HepG2 (cell line): Measurements from ENCODE around the gene IL17RA.

Experiments used
- PTBP1 ChIP-seq: fragments of 200-400 bp; formaldehyde crosslinking; IDR thresholded peaks from 2 replicates; pipeline ENCODE4 v1.6.1; 2018; ENCODE audit warnings: low read length, low read depth; ENCODE audit not compliant: poor library complexity, severe bottlenecking
- TF ChIP-seq, protein P1 (sequence below): sonication (generic); formaldehyde crosslinking; IDR thresholded peaks from 2 replicates; pipeline ENCODE4 v1.4.0; 2020; ENCODE audit warnings: missing genetic modification reagents
- TF ChIP-seq, protein P2 (sequence below): sonication (generic); formaldehyde crosslinking; IDR thresholded peaks from 2 replicates; pipeline ENCODE4 v1.9.0; 2021; ENCODE audit warnings: missing genetic modification reagents, borderline replicate concordance
- TF ChIP-seq, protein P3 (sequence below): IDR thresholded peaks from 2 replicates; pipeline ENCODE4 v1.6.1; 2012; ENCODE audit warnings: low read depth, low read length, improper control_type of control experiment

DNA sequence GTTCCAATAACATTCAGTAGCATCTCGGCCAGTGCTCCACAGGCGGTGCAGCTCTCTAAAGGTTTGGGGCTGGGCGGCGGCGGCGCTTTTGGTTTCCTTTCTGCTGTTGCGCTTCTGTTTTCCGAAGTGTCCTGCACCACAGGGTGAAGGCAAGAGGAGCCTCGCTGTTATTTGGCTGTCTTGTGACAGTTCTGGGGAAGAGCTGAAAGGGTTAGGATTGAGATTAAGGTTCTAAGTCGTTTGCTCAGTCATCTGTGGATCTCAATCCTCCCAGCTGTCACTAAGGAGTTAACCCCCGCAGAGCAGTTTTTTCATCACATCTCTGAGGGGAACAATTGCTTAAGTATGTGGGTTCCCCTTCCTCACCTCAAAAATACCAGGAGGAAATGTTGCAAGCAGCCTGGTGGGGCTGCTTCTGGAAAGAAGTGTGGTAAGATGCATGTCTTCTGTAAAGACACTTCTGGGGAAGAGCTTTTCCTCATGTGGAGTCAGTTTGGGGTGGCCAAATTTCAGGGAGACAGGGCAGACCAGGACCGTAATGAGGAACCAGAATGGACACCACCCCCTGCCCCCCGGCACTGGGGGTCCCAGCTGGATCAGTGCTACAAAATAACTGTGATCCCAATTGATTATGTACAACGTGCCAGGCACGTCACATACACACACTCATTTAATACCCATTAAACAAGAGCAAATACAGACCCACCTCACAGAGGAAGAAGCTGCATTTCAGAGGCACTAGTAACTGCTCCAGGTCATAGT lies 22.2 kb downstream of the IL17RA start:
- TF ChIP-seq, protein P1, sequence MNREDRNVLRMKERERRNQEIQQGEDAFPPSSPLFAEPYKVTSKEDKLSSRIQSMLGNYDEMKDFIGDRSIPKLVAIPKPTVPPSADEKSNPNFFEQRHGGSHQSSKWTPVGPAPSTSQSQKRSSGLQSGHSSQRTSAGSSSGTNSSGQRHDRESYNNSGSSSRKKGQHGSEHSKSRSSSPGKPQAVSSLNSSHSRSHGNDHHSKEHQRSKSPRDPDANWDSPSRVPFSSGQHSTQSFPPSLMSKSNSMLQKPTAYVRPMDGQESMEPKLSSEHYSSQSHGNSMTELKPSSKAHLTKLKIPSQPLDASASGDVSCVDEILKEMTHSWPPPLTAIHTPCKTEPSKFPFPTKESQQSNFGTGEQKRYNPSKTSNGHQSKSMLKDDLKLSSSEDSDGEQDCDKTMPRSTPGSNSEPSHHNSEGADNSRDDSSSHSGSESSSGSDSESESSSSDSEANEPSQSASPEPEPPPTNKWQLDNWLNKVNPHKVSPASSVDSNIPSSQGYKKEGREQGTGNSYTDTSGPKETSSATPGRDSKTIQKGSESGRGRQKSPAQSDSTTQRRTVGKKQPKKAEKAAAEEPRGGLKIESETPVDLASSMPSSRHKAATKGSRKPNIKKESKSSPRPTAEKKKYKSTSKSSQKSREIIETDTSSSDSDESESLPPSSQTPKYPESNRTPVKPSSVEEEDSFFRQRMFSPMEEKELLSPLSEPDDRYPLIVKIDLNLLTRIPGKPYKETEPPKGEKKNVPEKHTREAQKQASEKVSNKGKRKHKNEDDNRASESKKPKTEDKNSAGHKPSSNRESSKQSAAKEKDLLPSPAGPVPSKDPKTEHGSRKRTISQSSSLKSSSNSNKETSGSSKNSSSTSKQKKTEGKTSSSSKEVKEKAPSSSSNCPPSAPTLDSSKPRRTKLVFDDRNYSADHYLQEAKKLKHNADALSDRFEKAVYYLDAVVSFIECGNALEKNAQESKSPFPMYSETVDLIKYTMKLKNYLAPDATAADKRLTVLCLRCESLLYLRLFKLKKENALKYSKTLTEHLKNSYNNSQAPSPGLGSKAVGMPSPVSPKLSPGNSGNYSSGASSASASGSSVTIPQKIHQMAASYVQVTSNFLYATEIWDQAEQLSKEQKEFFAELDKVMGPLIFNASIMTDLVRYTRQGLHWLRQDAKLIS (CRISPR knock-in tag) = no peak
- TF ChIP-seq, protein P2, sequence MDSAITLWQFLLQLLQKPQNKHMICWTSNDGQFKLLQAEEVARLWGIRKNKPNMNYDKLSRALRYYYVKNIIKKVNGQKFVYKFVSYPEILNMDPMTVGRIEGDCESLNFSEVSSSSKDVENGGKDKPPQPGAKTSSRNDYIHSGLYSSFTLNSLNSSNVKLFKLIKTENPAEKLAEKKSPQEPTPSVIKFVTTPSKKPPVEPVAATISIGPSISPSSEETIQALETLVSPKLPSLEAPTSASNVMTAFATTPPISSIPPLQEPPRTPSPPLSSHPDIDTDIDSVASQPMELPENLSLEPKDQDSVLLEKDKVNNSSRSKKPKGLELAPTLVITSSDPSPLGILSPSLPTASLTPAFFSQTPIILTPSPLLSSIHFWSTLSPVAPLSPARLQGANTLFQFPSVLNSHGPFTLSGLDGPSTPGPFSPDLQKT (CRISPR knock-in tag) = no peak
- TF ChIP-seq, protein P3, sequence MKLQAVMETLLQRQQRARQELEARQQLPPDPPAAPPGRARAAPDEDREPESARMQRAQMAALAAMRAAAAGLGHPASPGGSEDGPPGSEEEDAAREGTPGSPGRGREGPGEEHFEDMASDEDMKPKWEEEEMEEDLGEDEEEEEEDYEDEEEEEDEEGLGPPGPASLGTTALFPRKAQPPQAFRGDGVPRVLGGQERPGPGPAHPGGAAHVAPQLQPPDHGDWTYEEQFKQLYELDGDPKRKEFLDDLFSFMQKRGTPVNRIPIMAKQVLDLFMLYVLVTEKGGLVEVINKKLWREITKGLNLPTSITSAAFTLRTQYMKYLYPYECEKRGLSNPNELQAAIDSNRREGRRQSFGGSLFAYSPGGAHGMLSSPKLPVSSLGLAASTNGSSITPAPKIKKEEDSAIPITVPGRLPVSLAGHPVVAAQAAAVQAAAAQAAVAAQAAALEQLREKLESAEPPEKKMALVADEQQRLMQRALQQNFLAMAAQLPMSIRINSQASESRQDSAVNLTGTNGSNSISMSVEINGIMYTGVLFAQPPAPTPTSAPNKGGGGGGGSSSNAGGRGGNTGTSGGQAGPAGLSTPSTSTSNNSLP = no peak
- TF ChIP-seq PTBP1 = no peak
